Right kidney (tissue), 9 donors: ENCODE data around the gene PCNX4.
"Not testable (repeated sequence)": the region's sequence is repeated elsewhere in the genome, so short reads cannot be mapped to it uniquely, and the experiment has no call there.

ENCODE experiments used
- DNase-seq: peaks from one replicate; pipeline ENCODE4 v3.0.0-alpha.2; 2016
- long read RNA-seq, 8 donors: transcript quantifications; one replicate each; lab custom pipeline, GENCODE V29; 2026

The PCNX4 gene
- long read RNA-seq, donor 1, full-length matches to known transcripts, result 12 of 12 reads
- long read RNA-seq, donor 1, partial matches to known transcripts, result 0 of 12 reads
- long read RNA-seq, donor 1, other reads (novel, unspliced or antisense), result 0 of 12 reads
- long read RNA-seq, donor 2, full-length matches to known transcripts, result 4 of 142 reads
- long read RNA-seq, donor 2, partial matches to known transcripts, result 104 of 142 reads
- long read RNA-seq, donor 2, other reads (novel, unspliced or antisense), result 34 of 142 reads
- long read RNA-seq, donor 3, full-length matches to known transcripts, result 3 of 3 reads
- long read RNA-seq, donor 3, partial matches to known transcripts, result 0 of 3 reads
- long read RNA-seq, donor 3, other reads (novel, unspliced or antisense), result 0 of 3 reads
- long read RNA-seq, donor 4, full-length matches to known transcripts, result 5 of 5 reads
- long read RNA-seq, donor 4, partial matches to known transcripts, result 0 of 5 reads
- long read RNA-seq, donor 4, other reads (novel, unspliced or antisense), result 0 of 5 reads
- long read RNA-seq, donor 5, full-length matches to known transcripts, result 5 of 5 reads
- long read RNA-seq, donor 5, partial matches to known transcripts, result 0 of 5 reads
- long read RNA-seq, donor 5, other reads (novel, unspliced or antisense), result 0 of 5 reads
- long read RNA-seq, donor 6, full-length matches to known transcripts, result 5 of 5 reads
- long read RNA-seq, donor 6, partial matches to known transcripts, result 0 of 5 reads
- long read RNA-seq, donor 6, other reads (novel, unspliced or antisense), result 0 of 5 reads
- long read RNA-seq, donor 7, result 0 reads
- long read RNA-seq, donor 8, full-length matches to known transcripts, result 5 of 5 reads
- long read RNA-seq, donor 8, partial matches to known transcripts, result 0 of 5 reads
- long read RNA-seq, donor 8, other reads (novel, unspliced or antisense), result 0 of 5 reads

DNA sequence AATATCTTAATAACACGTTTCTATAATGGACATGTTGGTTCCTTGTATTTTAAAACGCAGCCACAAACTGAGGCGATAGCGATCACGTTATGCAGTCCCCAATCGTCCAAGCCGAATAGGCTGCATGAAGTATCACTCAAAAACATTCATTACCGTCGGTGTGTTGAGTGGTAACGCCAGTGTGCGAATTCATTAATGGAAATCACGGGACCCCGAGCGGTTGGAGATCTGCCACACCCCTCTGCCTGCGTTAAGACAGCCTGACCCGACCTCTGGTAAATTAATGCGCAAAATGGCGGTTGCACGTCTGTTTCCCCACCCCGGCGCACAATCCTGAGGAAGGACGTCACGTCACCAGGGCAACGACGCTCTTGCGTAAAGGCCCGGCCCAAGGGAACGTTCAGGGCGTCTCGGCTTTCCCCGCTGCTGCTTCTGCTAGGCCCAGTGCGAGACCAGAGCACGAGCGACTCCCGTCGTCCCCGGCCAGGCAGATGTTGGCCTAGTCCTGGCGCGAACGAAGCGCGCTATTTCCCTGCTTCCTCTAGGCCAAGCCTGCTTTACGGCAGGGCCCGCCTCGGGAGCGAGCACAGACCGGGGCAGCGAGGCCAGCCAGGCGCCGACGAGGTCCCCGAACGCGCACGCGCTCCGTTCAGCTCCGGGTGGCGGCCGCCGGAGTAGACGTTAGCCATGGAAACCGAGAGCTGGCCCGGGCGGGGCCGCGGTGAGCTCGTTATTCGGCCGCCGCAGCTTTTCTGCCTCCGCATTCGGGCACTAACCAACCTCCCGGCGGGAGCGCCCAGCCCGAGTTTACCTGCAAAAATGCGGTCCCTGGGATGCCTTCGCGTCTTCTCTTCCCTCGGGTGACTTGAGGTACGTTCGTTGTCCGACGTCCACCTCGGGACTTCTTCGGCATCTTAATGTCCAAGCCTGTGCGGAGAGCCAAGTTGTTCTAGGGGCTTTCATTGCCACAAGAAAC is at the start of gene PCNX4:
PCNX4 (plus strand) TSS at position 374 of the 976 bp plus-strand sequence. CDS start 15,716 bp downstream, outside the sequence.
- peak; percentile 98 for DNase-seq

DNA sequence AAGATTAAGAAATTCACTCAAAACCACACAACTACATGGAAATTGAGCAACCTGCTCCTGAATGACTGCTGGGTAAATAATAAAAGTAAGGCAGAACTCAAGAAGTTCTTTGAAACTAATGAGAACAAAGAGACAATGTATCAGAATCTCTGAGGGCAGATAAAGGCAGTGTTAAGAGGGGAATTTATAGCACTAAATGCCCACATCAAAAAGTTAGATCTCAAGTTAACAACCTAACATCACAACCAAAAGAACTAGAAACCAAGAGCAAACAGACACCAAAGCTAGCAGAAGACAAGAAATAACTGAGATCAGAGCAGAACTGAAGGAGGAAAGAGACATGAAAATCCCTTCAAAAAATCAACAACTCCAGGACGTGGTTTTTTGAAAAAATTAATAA is 43.7 kb upstream of the PCNX4 start:
- DNase-seq, result not testable (repeated sequence)

DNA sequence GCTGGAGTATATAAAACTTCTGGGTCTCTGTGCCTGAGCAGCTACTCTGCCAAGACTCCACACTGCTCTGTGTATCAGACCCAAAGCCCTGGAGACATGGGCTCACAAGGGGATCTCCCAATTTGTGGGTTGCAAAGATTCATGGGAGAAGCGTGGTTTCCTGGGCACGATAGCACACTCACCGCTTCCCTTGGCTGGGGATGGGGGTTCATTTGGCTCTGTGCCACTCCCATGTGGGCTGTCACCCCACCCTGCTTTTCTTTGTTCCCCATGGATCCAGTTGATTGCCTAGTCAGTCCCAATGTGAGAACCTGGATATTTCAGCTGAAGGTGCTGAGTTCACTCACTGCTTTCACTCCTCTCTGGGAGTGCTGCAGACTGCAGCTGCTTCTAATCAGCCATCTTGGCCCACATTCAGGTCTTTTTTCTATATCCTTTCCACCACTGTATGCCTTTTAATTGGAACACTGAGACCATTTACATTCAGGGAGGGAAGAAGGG is 40.0 kb upstream of the PCNX4 start:
- no peak for DNase-seq

DNA sequence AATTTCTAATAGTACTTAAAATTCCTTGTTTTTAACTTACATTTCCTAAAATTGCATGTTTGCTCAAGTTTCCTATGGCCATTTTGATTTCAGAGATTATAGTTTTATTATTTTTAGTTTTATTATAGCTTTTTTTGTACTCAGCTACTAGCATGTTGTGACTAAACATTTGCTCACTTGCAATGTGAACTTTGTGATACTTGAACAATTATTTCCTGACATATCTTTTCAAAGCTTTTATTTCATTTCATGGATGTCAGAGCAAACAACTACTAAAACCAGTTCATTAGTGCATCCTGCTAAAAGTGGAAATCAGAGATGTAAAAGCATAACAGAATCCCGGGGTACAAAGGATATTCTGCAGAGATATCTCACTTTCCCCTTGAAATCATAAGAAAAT is 33.6 kb upstream of the PCNX4 start:
- no peak for DNase-seq

DNA sequence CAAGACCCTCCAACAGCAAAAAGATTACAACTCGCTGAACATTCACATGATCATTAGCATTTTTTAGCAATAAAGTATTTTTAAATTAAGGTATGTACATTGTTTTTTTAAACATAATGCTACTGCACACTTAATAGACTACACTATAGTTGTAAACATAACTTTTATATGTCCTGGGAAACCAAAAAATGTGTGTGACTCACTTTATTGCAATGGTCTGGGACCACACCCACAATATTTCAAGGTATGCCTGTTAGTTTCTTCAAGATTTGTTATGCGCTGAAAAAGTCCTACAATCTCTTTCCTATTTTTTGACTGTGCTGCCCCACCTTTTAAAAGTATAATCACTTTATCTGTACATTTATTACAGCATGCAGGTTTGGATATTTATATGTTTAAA is 30.4 kb upstream of the PCNX4 start:
- DNase-seq, result no peak

DNA sequence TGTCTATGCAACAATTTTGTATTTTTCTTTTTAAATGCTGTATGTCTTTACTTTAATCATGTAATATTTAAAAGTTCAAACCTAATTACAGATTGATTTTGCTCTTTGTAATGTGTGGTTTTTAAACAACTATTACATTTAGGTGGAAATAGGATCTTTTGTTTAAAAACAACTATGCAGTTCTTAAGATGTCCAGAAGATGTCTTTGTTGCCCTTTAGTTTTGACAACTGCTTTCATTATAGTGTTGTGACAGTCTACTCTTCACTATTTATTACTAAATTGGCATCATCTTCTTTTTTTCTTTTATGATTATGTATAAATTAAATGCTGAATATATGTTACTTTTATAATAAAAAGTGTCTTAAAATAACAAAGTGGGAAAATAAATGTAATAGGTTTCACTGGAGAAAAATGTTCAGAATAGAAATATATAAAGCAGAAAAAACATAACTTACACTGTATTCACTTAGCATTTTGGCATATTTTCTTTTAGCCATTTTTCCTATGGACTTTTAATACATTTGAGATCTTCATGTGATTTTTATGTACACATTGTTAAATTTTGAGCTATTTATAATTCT is 27.1 kb upstream of the PCNX4 start:
- DNase-seq, result no peak

DNA sequence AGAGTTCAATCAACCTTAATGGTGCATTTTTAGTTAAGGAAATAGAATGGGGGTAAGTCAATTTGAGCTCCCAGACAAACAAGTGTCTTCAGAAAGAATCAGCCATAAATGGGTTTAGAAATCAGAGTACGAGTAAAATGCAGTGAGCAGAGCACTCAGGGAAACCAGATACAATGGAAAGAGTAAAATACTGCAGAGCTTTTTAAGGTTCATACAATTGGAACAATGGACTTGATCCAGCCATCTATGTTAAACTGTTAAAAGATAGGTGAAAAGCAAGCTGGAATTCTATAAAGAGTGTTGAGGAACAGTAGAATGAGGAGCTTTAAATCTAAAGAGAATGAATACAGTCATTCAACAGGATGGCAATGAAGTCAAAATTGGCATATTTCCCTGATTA is 23.8 kb upstream of the PCNX4 start:
- DNase-seq, result no peak

DNA sequence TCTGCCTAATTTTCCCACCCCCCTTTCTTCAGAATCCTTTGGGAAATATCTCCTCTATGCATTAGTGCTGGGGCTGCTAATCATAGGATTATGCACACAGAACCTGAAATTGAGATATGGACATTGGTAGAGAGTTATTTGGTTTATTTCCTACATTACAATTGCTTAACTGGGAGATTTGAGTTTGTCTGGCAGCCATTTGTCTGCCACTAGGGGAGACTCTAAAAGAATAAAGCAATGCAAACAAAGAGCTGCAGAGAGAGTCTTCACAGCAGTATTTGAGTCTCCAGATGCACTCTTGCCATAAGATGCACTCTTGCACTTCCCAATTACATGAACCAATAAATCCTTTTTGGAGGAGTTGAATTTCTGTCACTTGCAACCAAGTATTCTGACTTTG is 12.0 kb upstream of the PCNX4 start:
- no peak for DNase-seq

DNA sequence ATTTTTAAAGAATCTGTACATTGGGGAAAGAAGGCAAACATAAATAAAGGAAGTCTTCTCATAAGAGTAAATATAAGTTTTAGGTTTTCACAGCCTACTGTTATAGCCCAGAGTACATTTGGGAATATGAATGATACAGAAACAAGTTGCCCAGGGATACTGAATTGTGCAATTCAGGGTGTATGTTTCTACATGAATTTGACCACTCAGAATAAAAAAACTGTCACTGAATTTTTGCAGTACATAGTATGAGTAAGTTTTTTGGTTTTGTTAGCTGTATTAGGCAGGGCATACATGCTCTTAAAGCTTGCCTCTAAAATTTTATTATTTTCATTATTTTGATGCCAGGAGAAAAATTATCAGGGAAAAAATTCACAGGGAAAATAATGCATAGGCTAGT is 6.6 kb upstream of the PCNX4 start:
- no peak for DNase-seq

DNA sequence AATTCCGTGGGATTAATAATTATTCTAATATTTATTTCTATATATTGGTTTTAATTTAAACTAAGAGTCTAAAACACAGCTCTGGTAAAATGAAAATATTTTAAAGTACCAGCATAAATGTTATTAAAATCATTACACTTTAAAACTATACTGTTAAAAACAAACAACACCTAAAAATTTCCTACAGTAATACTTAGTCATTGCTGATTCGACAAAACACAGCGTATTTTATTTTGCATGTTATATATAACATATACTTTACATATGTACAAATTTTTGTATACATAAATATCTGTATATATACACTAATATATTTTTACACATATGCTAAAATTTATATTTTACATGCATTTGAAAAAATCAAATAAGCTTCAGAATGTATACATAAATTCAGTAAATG is 6.0 kb upstream of the PCNX4 start:
- no peak for DNase-seq

DNA sequence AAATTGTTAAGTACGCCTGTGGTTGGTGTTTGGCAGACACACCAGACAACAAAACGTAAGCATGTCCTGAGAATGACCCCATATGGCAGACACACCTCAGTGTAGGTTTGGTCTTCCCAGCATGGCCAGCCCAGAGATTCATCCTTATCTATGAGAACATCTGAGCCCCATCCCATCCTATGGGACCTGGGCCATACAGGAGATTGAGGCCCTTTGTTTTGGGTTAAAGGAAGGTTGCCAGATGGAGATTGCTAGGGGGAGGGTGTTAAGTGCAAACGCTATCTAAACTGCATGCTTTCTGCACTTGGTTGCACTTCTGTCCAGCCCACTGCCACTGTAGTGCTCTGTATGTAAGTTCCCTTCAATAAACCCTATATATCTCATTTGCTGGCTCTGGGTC is 4.1 kb upstream of the PCNX4 start:
- DNase-seq, result no peak

DNA sequence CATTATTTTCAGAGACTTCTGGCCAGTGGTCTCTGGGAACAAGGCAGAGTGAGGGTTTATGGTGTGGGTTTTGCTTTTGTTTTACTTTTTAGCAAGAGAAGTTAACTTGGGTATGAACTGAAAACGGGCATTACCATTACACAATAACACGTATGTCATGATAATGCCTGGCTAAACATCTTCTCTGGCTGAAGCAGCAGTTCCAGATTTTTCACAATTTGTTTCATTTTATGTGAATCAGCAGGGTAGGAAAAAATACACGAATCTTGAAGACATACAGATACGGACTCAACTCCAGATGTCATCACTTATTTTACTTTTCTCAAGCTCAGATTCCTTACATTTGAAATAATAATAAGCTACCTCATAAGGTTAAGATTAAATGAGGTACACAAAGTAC is 2.5 kb upstream of the PCNX4 start:
- no peak for DNase-seq

DNA sequence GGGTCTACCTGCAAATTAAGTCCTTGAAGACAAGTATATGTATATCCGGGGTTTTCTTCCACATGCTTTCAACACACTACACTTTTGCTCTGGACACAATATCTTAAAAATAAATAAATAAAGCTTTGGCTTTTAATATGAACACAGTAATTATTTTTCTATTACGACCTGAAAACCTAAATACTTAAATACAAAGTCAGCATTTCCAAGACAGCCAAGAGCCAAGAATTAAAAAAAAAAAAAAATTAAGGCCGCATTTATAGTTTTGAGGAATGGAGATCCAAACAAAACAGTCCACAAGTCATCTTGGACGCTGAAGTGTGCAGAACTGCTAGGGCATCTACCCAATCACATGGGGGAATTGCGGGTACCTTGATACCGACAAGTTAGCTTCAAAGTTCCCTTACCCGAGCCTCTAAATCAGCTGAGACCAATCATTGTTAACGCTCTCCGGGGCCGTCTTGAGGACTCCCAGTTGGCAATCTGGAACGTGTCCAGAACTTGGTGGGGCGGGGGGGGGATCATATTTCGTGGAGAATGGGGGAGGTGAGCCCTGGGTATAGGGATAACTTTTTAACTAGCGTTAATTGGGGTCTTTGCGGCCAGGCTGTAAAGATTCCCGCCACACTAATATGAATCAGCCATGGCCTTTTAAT is 731 bp upstream of the PCNX4 start:
- peak; percentile 75 for DNase-seq

DNA sequence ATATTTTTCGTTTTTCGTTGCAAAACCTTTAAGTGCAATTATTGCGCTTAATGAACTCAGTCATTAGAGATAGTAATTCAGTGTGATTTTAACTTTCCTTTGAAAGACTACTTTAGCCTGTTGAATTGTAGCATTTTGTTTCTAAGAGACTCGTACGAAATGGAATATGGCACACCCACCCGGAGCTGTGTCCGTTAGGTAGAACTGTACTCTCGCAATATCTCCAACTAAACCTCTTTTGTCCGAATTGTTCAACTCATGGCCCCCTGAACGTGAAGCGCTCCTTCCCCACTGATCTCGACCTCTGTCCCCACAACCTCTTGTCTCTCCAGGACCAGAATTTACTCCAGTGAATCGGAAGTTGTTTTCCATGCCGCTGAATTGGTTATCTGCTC is 800 bp downstream of the PCNX4 start:
- no peak for DNase-seq

DNA sequence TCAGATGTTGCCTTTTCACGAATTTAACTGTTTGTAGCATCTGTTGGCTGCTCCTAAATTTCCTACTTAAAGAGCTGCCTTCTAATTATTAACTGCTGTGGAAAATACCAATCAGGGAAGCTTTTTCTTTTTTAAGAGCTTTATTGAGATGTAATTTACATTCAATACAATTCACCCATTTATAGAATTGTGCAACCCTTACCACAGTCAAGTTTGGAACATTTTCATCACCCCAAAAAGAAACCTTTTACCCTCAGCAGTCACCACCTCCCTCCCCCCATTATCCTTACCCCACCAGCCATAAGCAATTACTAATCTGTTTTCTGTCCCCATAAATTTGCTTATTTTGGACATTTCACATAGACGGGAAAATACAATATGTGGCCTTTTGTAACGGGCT is 1.4 kb downstream of the PCNX4 start:
- DNase-seq, result peak; percentile 15

DNA sequence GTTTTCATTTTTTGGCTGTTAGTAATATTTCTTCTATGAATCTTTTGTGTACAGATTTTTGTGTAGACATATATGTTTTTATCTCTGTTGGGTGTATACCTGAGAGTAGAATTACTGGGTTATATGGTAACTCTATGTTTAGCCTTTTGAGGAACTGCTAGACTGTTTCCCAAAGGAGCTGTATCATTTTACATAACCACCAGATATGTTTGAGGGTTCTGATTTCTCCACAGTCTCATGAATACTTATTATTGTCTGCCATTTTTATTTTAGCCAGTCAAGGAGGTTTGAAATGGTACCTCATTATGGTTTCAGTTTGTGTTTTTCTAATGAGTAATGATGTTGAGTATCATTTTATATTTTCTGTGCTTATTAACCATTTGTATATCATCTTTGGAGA is 1.9 kb downstream of the PCNX4 start:
- DNase-seq, result no peak

DNA sequence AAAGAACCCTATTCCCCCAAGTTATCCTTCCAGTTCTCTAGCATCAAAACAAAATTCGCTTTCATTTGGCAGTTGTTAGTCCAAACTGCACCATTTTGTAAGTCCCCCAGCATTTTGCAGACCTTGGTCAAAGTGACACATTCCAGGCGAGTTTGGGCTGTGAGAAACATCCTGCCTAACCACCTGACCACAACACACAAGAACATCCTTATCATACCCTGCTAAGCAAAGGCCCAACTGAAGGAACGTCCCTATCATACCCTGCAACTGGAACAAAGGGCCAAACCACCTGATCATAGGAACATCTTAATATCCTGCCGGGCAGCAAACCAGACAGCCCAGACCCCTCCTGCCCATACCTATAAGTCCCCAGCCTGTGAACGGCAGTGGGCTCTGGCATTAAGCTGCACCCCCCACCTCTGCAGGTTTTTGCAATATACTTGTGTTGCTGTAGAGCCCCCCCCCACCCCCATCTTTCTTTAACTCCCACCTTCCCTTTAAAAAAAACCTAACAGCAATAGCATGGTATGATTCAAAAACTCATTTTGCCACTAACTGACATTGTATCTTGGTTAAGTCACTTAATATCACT is 2.7 kb downstream of the PCNX4 start:
- DNase-seq, result no peak

DNA sequence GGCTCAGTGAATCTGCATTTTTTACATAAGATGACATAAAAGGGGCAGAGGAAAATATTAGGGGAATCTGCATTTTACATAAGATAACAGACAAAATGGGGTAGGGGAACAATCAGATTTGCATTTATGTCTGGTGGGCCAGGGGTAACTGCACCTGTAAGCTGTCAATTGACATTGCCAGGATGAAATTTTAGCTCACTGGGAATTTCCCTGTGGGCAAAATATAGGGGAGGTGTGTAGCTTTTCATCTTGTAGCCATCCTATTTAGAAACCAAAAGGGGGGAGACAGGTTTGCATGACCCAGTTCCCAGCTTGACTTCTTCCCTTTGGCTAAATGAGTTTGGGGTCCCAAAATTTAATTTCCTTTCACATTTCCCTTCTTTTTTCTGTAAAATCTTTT is 3.5 kb downstream of the PCNX4 start:
- no peak for DNase-seq

DNA sequence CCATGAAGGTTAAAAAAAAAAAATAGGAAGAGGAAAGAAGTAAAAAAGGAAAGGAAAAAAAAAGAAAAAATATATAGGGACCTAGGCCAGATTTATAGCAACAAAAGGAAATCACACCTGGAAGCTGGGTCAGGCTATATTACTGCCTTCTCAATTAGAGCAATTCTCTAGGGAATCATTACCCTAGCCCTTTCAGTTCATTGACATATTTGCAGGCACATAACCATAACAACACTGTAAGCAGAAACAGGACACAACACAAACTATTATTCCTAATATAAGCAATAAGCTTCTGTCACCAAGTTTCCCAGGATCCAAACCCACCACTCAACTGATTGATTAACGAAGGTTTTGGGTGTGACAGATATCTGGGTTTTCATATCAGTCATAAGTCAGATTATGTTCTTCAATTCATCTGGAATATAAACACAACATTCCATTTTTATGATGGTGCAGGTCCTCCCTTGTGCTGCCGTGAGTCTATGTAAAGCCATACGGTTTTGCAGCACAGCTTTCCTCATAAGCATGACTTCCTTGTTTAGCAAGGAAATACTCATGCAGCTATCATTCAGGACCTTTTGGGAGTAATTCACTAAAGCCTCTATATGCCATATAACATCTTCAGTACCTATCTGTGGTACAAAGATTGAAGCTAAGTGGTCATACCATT is 4.2 kb downstream of the PCNX4 start:
- DNase-seq, result no peak

DNA sequence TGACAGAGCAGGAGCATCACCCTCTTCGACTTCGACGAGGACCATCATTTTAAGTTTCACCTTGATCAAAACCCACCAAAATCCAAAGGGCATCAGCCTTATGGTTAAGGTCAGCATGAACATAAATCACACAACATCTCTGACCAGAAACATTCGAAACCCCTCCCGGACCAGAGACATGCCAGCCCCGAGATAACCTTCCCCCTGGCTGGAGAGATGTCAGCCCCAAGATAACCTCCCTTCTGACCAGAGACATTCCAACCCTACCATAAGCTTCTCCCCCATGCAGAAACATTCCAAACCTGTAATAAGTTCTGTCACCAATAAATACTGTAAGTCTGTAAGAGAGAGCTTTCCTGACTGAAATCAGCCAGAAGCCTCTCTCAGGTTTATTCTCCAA is 6.3 kb downstream of the PCNX4 start:
- no peak for DNase-seq
